HepG2 (cell line): ENCODE measurements around the gene SLC25A10. TPM values are rescaled to one million over a fixed set of nuclear protein-coding genes. Genes with fewer than 3 reads are reported as not detected.

Source experiments
- BHLHE40 ChIP-seq: IDR thresholded peaks from 2 replicates; pipeline ENCODE4 v1.6.1; 2011; ENCODE audit warnings: low read length, improper control_type of control experiment
- GABPB1 ChIP-seq: IDR thresholded peaks from 2 replicates; pipeline ENCODE4 v1.6.1; 2016; ENCODE audit warnings: mild to moderate bottlenecking, missing genetic modification reagents, moderate library complexity, missing compliant biosample characterization
- HOXA3 ChIP-seq: sonication (generic); formaldehyde crosslinking; IDR thresholded peaks from 2 replicates; pipeline ENCODE4 v1.5.0; 2020; ENCODE audit warnings: missing genetic modification reagents
- MXI1 ChIP-seq: IDR thresholded peaks from 3 replicates; pipeline ENCODE4 v1.6.1; 2012; ENCODE audit warnings: low read depth, low read length, inconsistent platforms, borderline replicate concordance
- NFE2 ChIP-seq: sonication (generic); formaldehyde crosslinking; IDR thresholded peaks from 2 replicates; pipeline ENCODE4 v1.4.0; 2020; ENCODE audit warnings: missing genetic modification reagents
- RARG ChIP-seq: sonication (generic); formaldehyde crosslinking; IDR thresholded peaks from 2 replicates; pipeline ENCODE4 v1.4.0; 2020; ENCODE audit warnings: low read depth, mild to moderate bottlenecking, missing genetic modification reagents
- RFX5 ChIP-seq: IDR thresholded peaks from 2 replicates; pipeline ENCODE4 v1.6.1; 2011; ENCODE audit warnings: low read depth, low read length, improper control_type of control experiment
- SMAD9 ChIP-seq: sonication (generic); formaldehyde crosslinking; IDR thresholded peaks from 2 replicates; pipeline ENCODE4 v1.5.1; 2020; ENCODE audit warnings: mild to moderate bottlenecking, missing genetic modification reagents
- SP5 ChIP-seq: IDR thresholded peaks from 2 replicates; pipeline ENCODE4 v1.6.1; 2016; ENCODE audit warnings: low read depth, borderline replicate concordance
- ZNF329 ChIP-seq: sonication (generic); formaldehyde crosslinking; IDR thresholded peaks from 2 replicates; pipeline ENCODE4 v1.9.0; 2021; ENCODE audit warnings: low read depth, mild to moderate bottlenecking, missing genetic modification reagents
- ZNF354B ChIP-seq: sonication (generic); formaldehyde crosslinking; IDR thresholded peaks from 2 replicates; pipeline ENCODE4 v1.8.0; 2022; ENCODE audit warnings: mild to moderate bottlenecking, missing genetic modification reagents
- ZNF367 ChIP-seq: sonication (generic); formaldehyde crosslinking; IDR thresholded peaks from 2 replicates; pipeline ENCODE4 v1.4.0; 2020; ENCODE audit warnings: missing genetic modification reagents, borderline replicate concordance
- ZNF552 ChIP-seq: sonication (generic); formaldehyde crosslinking; IDR thresholded peaks from 2 replicates; pipeline ENCODE4 v1.9.0; 2022; ENCODE audit warnings: missing genetic modification reagents, mild to moderate bottlenecking, borderline replicate concordance
- ZNF556 ChIP-seq: sonication (generic); formaldehyde crosslinking; IDR thresholded peaks from 2 replicates; pipeline ENCODE4 v1.4.0; 2020; ENCODE audit warnings: mild to moderate bottlenecking, missing genetic modification reagents, borderline replicate concordance
- ZSCAN12 ChIP-seq: sonication (generic); formaldehyde crosslinking; IDR thresholded peaks from 2 replicates; pipeline ENCODE4 v1.9.0; 2021; ENCODE audit warnings: mild to moderate bottlenecking, missing genetic modification reagents
- ZSCAN30 ChIP-seq: sonication (generic); formaldehyde crosslinking; IDR thresholded peaks from 2 replicates; pipeline ENCODE4 v1.5.0; 2020; ENCODE audit warnings: mild to moderate bottlenecking, missing genetic modification reagents
- polyA plus RNA-seq, 8 experiments: library from polyadenylated mRNA; depleted of rRNA in 3 of 8; stranded (reverse) in 7 of 8; unstranded in 1 of 8; fragments of >200 nt; fragmentation: Illumina TruSeq in 4 of 8; extraction: Trizol in 4 of 8; gene quantifications; 2 replicates each; pipeline versions ENCODE4 v1.2.1 to v1.2.3, GENCODE V29; 2011 to 2016; ENCODE audit warnings: low read depth in 4 of 8, missing spikeins in 1 of 8, mixed read lengths in 1 of 8; ENCODE audit not compliant: insufficient read depth in 1 of 8
- total RNA-seq, 5 experiments: library from RNA; depleted of rRNA; stranded (reverse); fragments of >200 nt; fragmentation: Illumina TruSeq; extraction: Trizol; gene quantifications; 2 replicates each; pipeline ENCODE4 v1.2.3, GENCODE V29; 2016; ENCODE audit warnings: low read depth in 1 of 5
- TF ChIP-seq, protein P1 (sequence below): sonication (generic); formaldehyde crosslinking; IDR thresholded peaks from 2 replicates; pipeline ENCODE4 v1.8.0; 2022; ENCODE audit warnings: mild to moderate bottlenecking, missing genetic modification reagents, borderline replicate concordance
- TF ChIP-seq, protein P2 (sequence below): sonication (generic); formaldehyde crosslinking; IDR thresholded peaks from 2 replicates; pipeline ENCODE4 v1.8.1; 2023; ENCODE audit warnings: missing genetic modification reagents, mild to moderate bottlenecking, borderline replicate concordance
- TF ChIP-seq, protein P3 (sequence below): sonication (generic); formaldehyde crosslinking; IDR thresholded peaks from 2 replicates; pipeline ENCODE4 v1.5.1; 2020; ENCODE audit warnings: mild to moderate bottlenecking, moderate library complexity, missing genetic modification reagents
- TF ChIP-seq, protein P4 (sequence below): sonication (generic); formaldehyde crosslinking; IDR thresholded peaks from 2 replicates; pipeline ENCODE4 v1.9.0; 2021; ENCODE audit warnings: missing genetic modification reagents, mild to moderate bottlenecking, borderline replicate concordance
- TF ChIP-seq, protein P5 (sequence below): sonication (generic); formaldehyde crosslinking; IDR thresholded peaks from 2 replicates; pipeline ENCODE4 v1.4.0; 2020; ENCODE audit warnings: missing genetic modification reagents
- TF ChIP-seq, protein P6 (sequence below): sonication (generic); formaldehyde crosslinking; IDR thresholded peaks from 2 replicates; pipeline ENCODE4 v1.5.1; 2020; ENCODE audit warnings: missing genetic modification reagents, mild to moderate bottlenecking, borderline replicate concordance

The SLC25A10 gene
- total and polyA plus RNA-seq, 2 of the 13 experiments (the other 11 are each of a cell fraction or from before 2014, with no cell fraction given), result 46.5 to 140 TPM

DNA sequence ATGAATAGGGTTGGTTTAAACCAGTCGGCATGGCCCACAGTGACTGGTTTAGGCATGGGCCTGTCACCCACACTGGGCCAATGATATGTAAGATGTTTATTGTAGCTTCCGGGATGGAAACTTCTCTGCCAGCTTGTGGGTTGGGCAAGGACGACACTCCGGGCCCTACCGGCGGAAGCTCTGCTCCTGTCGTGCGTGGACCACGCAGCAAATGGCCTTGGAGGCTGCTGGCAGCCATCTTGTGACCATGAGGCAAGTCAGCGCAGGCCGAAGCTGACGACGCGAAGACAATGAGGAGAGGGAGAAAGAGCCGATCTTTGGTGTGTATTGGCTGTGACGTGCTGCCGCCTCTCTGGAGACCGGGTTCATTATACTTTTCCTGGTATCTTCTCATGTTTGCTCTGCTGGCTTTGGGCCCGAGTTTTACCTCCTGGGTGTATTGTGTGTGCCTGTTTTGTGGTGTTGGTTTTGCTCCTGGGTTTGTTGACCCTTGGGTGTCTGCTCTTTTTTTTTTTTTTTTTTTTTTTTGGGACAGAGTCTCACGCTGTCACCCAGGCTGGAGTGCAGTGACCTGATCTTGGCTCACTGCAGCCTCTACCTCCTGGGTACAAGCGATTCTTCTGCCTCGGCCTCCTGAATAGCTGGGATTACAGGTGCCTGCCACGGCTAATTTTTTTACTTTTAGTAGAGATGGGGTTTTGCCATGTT is 15.4 kb downstream of the SLC25A10 start (continued):
- TF ChIP-seq, protein P1, sequence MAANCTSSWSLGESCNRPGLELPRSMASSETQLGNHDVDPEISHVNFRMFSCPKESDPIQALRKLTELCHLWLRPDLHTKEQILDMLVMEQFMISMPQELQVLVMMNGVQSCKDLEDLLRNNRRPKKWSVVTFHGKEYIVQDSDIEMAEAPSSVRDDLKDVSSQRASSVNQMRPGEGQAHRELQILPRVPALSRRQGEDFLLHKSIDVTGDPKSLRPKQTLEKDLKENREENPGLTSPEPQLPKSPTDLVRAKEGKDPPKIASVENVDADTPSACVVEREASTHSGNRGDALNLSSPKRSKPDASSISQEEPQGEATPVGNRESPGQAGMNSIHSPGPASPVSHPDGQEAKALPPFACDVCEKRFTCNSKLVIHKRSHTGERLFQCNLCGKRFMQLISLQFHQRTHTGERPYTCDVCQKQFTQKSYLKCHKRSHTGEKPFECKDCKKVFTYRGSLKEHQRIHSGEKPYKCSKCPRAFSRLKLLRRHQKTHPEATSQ (CRISPR knock-in tag), result no peak
- TF ChIP-seq ZSCAN30 (CRISPR knock-in tag), result no peak
- TF ChIP-seq, protein P2, sequence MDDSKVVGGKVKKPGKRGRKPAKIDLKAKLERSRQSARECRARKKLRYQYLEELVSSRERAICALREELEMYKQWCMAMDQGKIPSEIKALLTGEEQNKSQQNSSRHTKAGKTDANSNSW (CRISPR knock-in tag), result peak; percentile 97
- TF ChIP-seq, protein P3, sequence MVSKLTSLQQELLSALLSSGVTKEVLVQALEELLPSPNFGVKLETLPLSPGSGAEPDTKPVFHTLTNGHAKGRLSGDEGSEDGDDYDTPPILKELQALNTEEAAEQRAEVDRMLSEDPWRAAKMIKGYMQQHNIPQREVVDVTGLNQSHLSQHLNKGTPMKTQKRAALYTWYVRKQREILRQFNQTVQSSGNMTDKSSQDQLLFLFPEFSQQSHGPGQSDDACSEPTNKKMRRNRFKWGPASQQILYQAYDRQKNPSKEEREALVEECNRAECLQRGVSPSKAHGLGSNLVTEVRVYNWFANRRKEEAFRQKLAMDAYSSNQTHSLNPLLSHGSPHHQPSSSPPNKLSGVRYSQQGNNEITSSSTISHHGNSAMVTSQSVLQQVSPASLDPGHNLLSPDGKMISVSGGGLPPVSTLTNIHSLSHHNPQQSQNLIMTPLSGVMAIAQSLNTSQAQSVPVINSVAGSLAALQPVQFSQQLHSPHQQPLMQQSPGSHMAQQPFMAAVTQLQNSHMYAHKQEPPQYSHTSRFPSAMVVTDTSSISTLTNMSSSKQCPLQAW (CRISPR knock-in tag), result peak; percentile 88
- TF ChIP-seq, protein P4, sequence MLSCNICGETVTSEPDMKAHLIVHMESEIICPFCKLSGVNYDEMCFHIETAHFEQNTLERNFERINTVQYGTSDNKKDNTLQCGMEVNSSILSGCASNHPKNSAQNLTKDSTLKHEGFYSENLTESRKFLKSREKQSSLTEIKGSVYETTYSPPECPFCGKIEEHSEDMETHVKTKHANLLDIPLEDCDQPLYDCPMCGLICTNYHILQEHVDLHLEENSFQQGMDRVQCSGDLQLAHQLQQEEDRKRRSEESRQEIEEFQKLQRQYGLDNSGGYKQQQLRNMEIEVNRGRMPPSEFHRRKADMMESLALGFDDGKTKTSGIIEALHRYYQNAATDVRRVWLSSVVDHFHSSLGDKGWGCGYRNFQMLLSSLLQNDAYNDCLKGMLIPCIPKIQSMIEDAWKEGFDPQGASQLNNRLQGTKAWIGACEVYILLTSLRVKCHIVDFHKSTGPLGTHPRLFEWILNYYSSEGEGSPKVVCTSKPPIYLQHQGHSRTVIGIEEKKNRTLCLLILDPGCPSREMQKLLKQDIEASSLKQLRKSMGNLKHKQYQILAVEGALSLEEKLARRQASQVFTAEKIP (CRISPR knock-in tag), result no peak
- no peak for TF ChIP-seq NFE2 (CRISPR knock-in tag)
- TF ChIP-seq BHLHE40, result peak; percentile 20; the same call in 1 of the 2 replicates
- TF ChIP-seq SP5 (CRISPR knock-in tag), result peak; percentile 45
- TF ChIP-seq ZNF556 (CRISPR knock-in tag), result peak; percentile 97
- peak; percentile 93; the same call in 1 of the 2 replicates for TF ChIP-seq ZNF367
- TF ChIP-seq HOXA3, result peak; percentile 99
- TF ChIP-seq ZNF354B (CRISPR knock-in tag), result no peak
- TF ChIP-seq, protein P5, sequence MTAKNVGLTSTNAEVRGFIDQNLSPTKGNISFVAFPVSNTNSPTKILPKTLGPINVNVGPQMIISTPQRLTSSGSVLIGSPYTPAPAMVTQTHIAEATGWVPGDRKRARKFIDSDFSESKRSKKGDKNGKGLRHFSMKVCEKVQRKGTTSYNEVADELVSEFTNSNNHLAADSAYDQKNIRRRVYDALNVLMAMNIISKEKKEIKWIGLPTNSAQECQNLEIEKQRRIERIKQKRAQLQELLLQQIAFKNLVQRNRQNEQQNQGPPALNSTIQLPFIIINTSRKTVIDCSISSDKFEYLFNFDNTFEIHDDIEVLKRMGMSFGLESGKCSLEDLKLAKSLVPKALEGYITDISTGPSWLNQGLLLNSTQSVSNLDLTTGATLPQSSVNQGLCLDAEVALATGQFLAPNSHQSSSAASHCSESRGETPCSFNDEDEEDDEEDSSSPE (CRISPR knock-in tag), result peak; percentile 98
- TF ChIP-seq SMAD9 (CRISPR knock-in tag), result peak; percentile 99
- TF ChIP-seq ZNF329 (CRISPR knock-in tag), result peak; percentile 94
- TF ChIP-seq RFX5, result no peak
- peak; percentile 94 for TF ChIP-seq GABPB1 (CRISPR knock-in tag)
- peak; percentile 95 for TF ChIP-seq ZSCAN12 (CRISPR knock-in tag)
- TF ChIP-seq ZNF552 (CRISPR knock-in tag), result peak; percentile 99
- TF ChIP-seq MXI1, result peak; percentile 65; the same call in 1 of the 3 replicates
- TF ChIP-seq, protein P6, sequence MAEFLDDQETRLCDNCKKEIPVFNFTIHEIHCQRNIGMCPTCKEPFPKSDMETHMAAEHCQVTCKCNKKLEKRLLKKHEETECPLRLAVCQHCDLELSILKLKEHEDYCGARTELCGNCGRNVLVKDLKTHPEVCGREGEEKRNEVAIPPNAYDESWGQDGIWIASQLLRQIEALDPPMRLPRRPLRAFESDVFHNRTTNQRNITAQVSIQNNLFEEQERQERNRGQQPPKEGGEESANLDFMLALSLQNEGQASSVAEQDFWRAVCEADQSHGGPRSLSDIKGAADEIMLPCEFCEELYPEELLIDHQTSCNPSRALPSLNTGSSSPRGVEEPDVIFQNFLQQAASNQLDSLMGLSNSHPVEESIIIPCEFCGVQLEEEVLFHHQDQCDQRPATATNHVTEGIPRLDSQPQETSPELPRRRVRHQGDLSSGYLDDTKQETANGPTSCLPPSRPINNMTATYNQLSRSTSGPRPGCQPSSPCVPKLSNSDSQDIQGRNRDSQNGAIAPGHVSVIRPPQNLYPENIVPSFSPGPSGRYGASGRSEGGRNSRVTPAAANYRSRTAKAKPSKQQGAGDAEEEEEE (CRISPR knock-in tag), result no peak
- TF ChIP-seq RARG (CRISPR knock-in tag), result 0 out of 2 replicates have a peak, but pooled peaks have one; percentile 71
